Lung (tissue), 12 donors: Measurements from ENCODE around the gene IGFBP7. TPM values are rescaled to one million over a fixed set of nuclear protein-coding genes. Genes with fewer than 3 reads are reported as not detected.

Experiments
- ATAC-seq: fragments of 200-7000 bp; cut with Tn5 transposase; one replicate; pipeline ENCODE4 v1.9.1; 2020; ENCODE audit warnings: moderate number of reproducible peaks; ENCODE audit not compliant: insufficient read depth, low FRiP score
- DNase-seq, 3 donors: peaks; one replicate each; pipeline ENCODE4 v3.0.0-alpha.2; 2013 to 2017
- H3K27ac ChIP-seq, 2 donors: one replicate each; pipeline ENCODE4 v1.5.1; 2013; ENCODE audit warnings: mild to moderate bottlenecking in 2 of 2, moderate library complexity in 2 of 2, control low read depth in 1 of 2, inconsistent platforms in 1 of 2, low read depth in 1 of 2, low read length in 1 of 2
- H3K27me3 ChIP-seq, 3 donors: one replicate each; pipeline ENCODE4 v1.5.1; 2013; ENCODE audit warnings: low read length in 2 of 3; ENCODE audit not compliant: control insufficient read depth in 3 of 3, insufficient read depth in 3 of 3
- H3K36me3 ChIP-seq, 4 donors: one replicate each; pipeline ENCODE4 v1.5.1; 2013; ENCODE audit warnings: low read length in 4 of 4, mild to moderate bottlenecking in 1 of 4, moderate library complexity in 1 of 4; ENCODE audit not compliant: control insufficient read depth in 4 of 4, insufficient read depth in 4 of 4
- H3K4me1 ChIP-seq, 5 donors: one replicate each; pipeline ENCODE4 v1.5.1; 2013; ENCODE audit warnings: low read length in 5 of 5, mild to moderate bottlenecking in 2 of 5, moderate library complexity in 1 of 5; ENCODE audit not compliant: control insufficient read depth in 5 of 5, insufficient read depth in 5 of 5
- H3K4me3 ChIP-seq: one replicate; pipeline ENCODE4 v1.5.1; 2013; ENCODE audit warnings: mild to moderate bottlenecking, control low read depth, moderate library complexity
- H3K9ac ChIP-seq, 2 donors: one replicate each; pipeline ENCODE4 v1.5.1; 2013; ENCODE audit warnings: low read length in 2 of 2, control low read depth in 1 of 2; ENCODE audit not compliant: insufficient read depth in 1 of 2
- H3K9me3 ChIP-seq, 4 donors: one replicate each; pipeline ENCODE4 v1.5.1; 2013; ENCODE audit warnings: low read length in 3 of 4, mild to moderate bottlenecking in 1 of 4, moderate library complexity in 1 of 4; ENCODE audit not compliant: control insufficient read depth in 4 of 4, insufficient read depth in 3 of 4
- CTCF ChIP-seq: IDR thresholded peaks from 2 replicates; pipeline ENCODE4 v1.5.1; 2012; ENCODE audit warnings: mild to moderate bottlenecking; ENCODE audit errors: control extremely low read depth, extremely low read depth
- WGBS, 2 donors: extraction: QIAGEN DNeasy Blood & Tissue Kit; methylation state at CpG; one replicate each; pipeline ENCODE4 v1.1.7; 2013; 5-methylcytosine and 5-hydroxymethylcytosine counted together
- polyA plus RNA-seq, 2 donors: library from polyadenylated mRNA; stranded (reverse); fragments of 200-250 nt; gene quantifications; one replicate each; pipeline ENCODE4 v1.2.1, GENCODE V29; 2013
- total RNA-seq, 2 donors: library from RNA; depleted of rRNA in 1 of 2; stranded (reverse); fragments of >200 nt in 1 of 2; gene quantifications; one replicate each; pipeline ENCODE4 v1.2.1, GENCODE V29; 2014 to 2021
- donor health status: control.
- donor health status: control.
- donor health status: Bipolar disorder and iron deficiency.
- donor health status: healthy.
- donor health status: DM: yes; HTN: yes; CAD: no.

The IGFBP7 gene
- total and polyA plus RNA-seq, 4 donors, result 212 to 517 (median 399) TPM

- Histone ChIP-seq H3K27ac (no peak overlapping the region), H3K4me1 (peaks cover 0 to 42% (median 21%) of the 10 kb centered on the region in 5 donors), H3K9ac (no peak overlapping the region), H3K36me3 (peaks cover 0 to 4% (median 2%) of the 10 kb centered on the region in 4 donors), H3K27me3 (no peaks in the 10 kb centered on the region), H3K9me3 (no peaks in the 10 kb centered on the region), H3K4me3 (no peak overlapping the region)
- WGBS, 2 donors, result 67 to 77% methylated on average over 6 of the region's 6 CpGs
- ATAC-seq (no peak), DNase-seq (no peak)
- no peak for TF ChIP-seq CTCF
These were observed 69.7 kb downstream of the IGFBP7 start for GRCh38 chr4:57040510-57040909.

GRCh38 chr4:57039345-57039744 lies 70.8 kb downstream of the IGFBP7 start:
- Histone ChIP-seq H3K4me3 (no peak overlapping the region), H3K27me3 (no peaks in the 10 kb centered on the region), H3K9me3 (no peaks in the 10 kb centered on the region), H3K4me1 (peaks cover 0 to 34% (median 16%) of the 10 kb centered on the region in 5 donors), H3K9ac (no peak overlapping the region), H3K36me3 (peaks cover 0 to 4% (median 2%) of the 10 kb centered on the region in 4 donors), H3K27ac (no peak overlapping the region)
- WGBS, 2 donors, result 69 to 79% methylated on average over 2 of the region's 2 CpGs
- DNase-seq (no peak), ATAC-seq (no peak)
- no peak for TF ChIP-seq CTCF

- peak; percentile 41 for ATAC-seq
- H3K4me3 ChIP-seq, result no peak overlapping the region
- H3K36me3 ChIP-seq, result peaks cover 0 to 8% (median 2%) of the 10 kb centered on the region in 4 donors
- H3K27ac ChIP-seq, result no peak overlapping the region
- TF ChIP-seq CTCF, result peak; percentile 35
- WGBS, 2 donors, result 51 to 52% methylated on average over 15 of the region's 15 CpGs
- H3K27me3 ChIP-seq, result no peaks in the 10 kb centered on the region
- DNase-seq, result peak; percentile 70 to 78 (median 77)
- no peaks in the 10 kb centered on the region for H3K9me3 ChIP-seq
- H3K9ac ChIP-seq, result peak overlapping the region in 1 of 2 donors; percentile 53
- peaks cover 0 to 22% (median 8%) of the 10 kb centered on the region in 5 donors for H3K4me1 ChIP-seq
These were observed 72.1 kb downstream of the IGFBP7 start for GRCh38 chr4:57037982-57038604.
